Measurements from ENCODE around the gene TTLL13. TPM values are rescaled to one million over a fixed set of nuclear protein-coding genes. Genes with fewer than 3 reads are reported as not detected.

The TTLL13 gene
- total and polyA plus RNA-seq, 3 donors from 2014 or later, result 6.8 to 30.3 (median 18.0) TPM

DNA sequence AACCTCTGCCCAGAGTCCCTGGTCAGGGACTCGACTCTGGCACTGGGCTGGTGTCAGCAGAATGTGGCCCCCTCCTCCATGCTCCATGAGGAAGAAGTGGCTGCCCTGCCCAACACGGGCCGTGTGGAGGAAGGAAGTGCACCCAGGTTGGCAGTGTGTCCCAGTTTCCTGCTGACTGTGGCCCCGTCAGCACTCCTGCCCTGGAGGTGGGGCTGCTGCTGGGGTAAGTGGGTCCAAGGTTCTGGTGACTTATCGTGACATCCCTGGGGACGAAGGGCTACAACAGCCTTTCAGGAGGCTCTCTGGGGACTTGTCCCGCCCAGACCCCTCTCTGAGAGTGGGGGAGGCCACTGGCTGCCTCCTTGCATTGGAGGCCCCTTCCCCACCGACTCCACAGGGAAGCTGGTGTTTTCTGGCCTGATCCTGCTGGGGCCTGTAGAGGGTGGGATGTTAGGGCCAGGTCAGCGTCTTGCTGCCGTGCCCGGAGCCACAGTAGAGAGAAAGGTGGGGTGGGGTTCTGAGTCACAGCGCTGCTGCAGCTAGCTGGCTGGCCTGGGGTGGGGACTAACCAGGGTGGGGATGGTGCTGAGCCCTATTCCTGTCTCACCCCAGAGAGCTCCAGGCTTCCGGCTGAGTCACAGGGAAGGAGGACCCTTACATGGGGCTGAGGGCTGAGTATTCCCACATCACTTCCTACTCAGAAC lies 37.8 kb upstream of the TTLL13 start:
- Histone ChIP-seq H3K27ac (no peak overlapping the region), H3K36me3 (ENCODE audit: low read depth, missing control alignments) (no peaks in the 10 kb centered on the region), H3K9me3 (no peaks in the 10 kb centered on the region), H3K4me1 (no peaks in the 10 kb centered on the region), H3K27me3 (no peaks in the 10 kb centered on the region), H3K4me3 (no peak overlapping the region)
- 79 to 81% methylated on average over 5 to 13 of the region's 13 CpGs for WGBS, 2 donors
- intact Hi-C loops (cut with DNase I; ENCODE audit: low total_unique reads), result no loop called here
- DNase-seq, result no peak
- TF ChIP-seq POLR2A (IDR thresholded peaks at IDR 0.05), result no peak
- TF ChIP-seq, protein P1, sequence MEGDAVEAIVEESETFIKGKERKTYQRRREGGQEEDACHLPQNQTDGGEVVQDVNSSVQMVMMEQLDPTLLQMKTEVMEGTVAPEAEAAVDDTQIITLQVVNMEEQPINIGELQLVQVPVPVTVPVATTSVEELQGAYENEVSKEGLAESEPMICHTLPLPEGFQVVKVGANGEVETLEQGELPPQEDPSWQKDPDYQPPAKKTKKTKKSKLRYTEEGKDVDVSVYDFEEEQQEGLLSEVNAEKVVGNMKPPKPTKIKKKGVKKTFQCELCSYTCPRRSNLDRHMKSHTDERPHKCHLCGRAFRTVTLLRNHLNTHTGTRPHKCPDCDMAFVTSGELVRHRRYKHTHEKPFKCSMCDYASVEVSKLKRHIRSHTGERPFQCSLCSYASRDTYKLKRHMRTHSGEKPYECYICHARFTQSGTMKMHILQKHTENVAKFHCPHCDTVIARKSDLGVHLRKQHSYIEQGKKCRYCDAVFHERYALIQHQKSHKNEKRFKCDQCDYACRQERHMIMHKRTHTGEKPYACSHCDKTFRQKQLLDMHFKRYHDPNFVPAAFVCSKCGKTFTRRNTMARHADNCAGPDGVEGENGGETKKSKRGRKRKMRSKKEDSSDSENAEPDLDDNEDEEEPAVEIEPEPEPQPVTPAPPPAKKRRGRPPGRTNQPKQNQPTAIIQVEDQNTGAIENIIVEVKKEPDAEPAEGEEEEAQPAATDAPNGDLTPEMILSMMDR (IDR thresholded peaks at IDR 0.05), result no peak

GRCh38 chr15:90212221-90213098 lies 36.9 kb upstream of the TTLL13 start:
- 87 to 90% methylated on average over 27 to 35 of the region's 35 CpGs for WGBS, 2 donors
- TF ChIP-seq POLR2A (IDR thresholded peaks at IDR 0.05), result no peak
- TF ChIP-seq, protein P1 (IDR thresholded peaks at IDR 0.05), result no peak
- Histone ChIP-seq H3K36me3 (ENCODE audit: low read depth, missing control alignments) (no peaks in the 10 kb centered on the region), H3K27ac (no peak overlapping the region), H3K9me3 (no peaks in the 10 kb centered on the region), H3K4me3 (no peak overlapping the region), H3K27me3 (no peaks in the 10 kb centered on the region), H3K4me1 (no peaks in the 10 kb centered on the region)
- intact Hi-C loops (cut with DNase I; ENCODE audit: low total_unique reads), result no loop called here
- DNase-seq, result no peak

DNA sequence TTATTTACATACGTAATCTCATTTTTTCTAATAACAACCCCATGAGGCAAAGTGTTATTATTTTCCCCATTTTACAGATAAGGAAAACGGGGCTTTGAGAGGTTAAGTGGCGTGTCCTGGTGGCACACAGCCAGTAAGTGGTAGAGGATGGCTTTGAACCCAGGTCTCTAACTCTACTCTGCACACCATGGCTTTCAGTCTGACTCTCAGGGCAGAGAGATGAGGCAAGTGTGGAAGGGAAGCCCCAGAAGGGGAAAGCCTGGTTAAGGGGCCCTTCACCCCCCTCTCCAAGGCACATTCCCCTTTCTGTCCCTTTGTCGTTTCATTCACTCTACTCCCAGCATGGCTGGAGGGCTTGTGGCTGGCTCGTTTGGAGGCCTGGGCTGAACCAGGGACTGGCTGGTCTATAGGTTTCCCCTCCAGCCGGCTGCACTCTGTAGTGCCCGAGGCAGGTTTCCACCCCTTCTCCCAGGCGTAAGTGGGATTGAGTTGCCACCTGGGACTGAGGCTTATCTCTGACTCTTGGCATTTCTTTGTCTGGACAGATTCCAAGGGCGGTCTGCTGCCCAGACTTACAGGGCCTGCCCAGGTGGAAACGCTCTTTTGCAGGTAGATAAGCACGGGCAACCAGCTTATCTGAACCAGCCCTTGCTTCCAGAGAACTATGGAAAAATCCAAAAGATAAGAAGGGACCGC lies 36.1 kb upstream of the TTLL13 start:
- H3K36me3 ChIP-seq (ENCODE audit: low read depth, missing control alignments), result no peaks in the 10 kb centered on the region
- H3K9me3 ChIP-seq, result no peaks in the 10 kb centered on the region
- H3K4me3 ChIP-seq, result no peak overlapping the region
- no peaks in the 10 kb centered on the region for H3K4me1 ChIP-seq
- H3K27me3 ChIP-seq, result no peaks in the 10 kb centered on the region
- 63 to 76% methylated on average over 12 of the region's 12 CpGs for WGBS, 2 donors
- TF ChIP-seq, protein P1 (IDR thresholded peaks at IDR 0.05), result no peak
- no peak for TF ChIP-seq POLR2A (IDR thresholded peaks at IDR 0.05)
- H3K27ac ChIP-seq, result no peak overlapping the region
- intact Hi-C loops (cut with DNase I; ENCODE audit: low total_unique reads), result no loop called here
- no peak for DNase-seq

GRCh38 chr15:90213818-90214204 lies 35.5 kb upstream of the TTLL13 start:
- H3K4me3 ChIP-seq, result no peak overlapping the region
- H3K9me3 ChIP-seq, result no peaks in the 10 kb centered on the region
- H3K27me3 ChIP-seq, result no peaks in the 10 kb centered on the region
- DNase-seq, result no peak
- no peaks in the 10 kb centered on the region for H3K36me3 ChIP-seq (ENCODE audit: low read depth, missing control alignments)
- 85 to 86% methylated on average over 11 of the region's 11 CpGs for WGBS, 2 donors
- intact Hi-C loops (cut with DNase I; ENCODE audit: low total_unique reads), result no loop called here
- no peak overlapping the region for H3K27ac ChIP-seq
- no peaks in the 10 kb centered on the region for H3K4me1 ChIP-seq
- TF ChIP-seq, protein P1 (IDR thresholded peaks at IDR 0.05), result no peak
- TF ChIP-seq POLR2A (IDR thresholded peaks at IDR 0.05), result no peak
